ENCODE data around the gene TTBK1. TPM values are rescaled to one million over a fixed set of nuclear protein-coding genes. Genes with fewer than 3 reads are reported as not detected.

The TTBK1 gene
- total and polyA plus RNA-seq, 2 donors (not counting 1 experiment from before 2014, with no cell fraction given), result 0.07 TPM; not detected in 1

DNA sequence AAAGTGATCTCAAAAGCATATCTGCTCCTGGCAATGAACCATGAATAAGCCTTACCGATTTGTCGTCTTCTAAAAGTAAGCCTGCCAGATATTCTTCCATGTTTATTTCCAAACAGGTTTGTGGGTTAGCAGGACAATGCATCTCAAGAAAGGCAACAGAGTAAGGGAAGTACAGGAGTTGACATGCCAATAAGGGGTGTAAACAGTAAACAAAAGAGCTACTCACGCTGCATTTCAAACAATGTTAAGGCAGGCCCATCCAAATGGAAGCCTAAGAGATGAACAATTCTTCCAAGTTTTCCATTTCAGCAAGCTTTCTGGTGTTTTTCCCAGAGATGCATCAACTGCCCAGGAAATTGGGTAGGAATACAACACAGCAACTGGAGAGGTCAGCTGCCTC, 93.1 kb downstream of the TTBK1 start:
- Mint-ChIP-seq H3K9me3 (ENCODE audit: insufficient read depth) (no peaks in the 10 kb centered on the region), H3K27ac (no peak overlapping the region), H3K4me1 (peaks cover 49% of the 10 kb centered on the region), H3K27me3 (no peaks in the 10 kb centered on the region), H3K4me3 (no peak overlapping the region)
- Histone ChIP-seq H3K4me3 (ENCODE audit: control extremely low read depth in 1 of 5, extremely low read depth in 1 of 5, insufficient read depth in 1 of 5, low read depth in 2 of 5, low read length in 4 of 5) (no peak overlapping the region), H3K27me3 (replicated peaks in 1 of 4; ENCODE audit: control extremely low read depth in 1 of 4, control insufficient read depth in 3 of 4, insufficient read depth in 4 of 4, low read length in 3 of 4) (no peaks in the 10 kb centered on the region), H3K79me2 (ENCODE audit: control insufficient read depth, insufficient read depth, low read length) (peaks cover 4% of the 10 kb centered on the region), H3K36me3 (replicated peaks in 1 of 2; ENCODE audit: control extremely low read depth in 1 of 2, control insufficient read depth in 1 of 2, extremely low read depth in 1 of 2, insufficient read depth in 2 of 2, low read length in 1 of 2) (peaks cover 7 to 53% of the 10 kb centered on the region in 2 experiments), H3K4me1 (ENCODE audit: control insufficient read depth in 2 of 2, insufficient read depth in 2 of 2, low read length in 2 of 2) (peaks cover 29 to 31% of the 10 kb centered on the region in 2 donors), H3K9ac (ENCODE audit: low read length) (no peak overlapping the region), H3K27ac (ENCODE audit: low read length in 2 of 2) (no peak overlapping the region), H4K20me1 (ENCODE audit: control insufficient read depth, insufficient read depth, low read length, poor library complexity, severe bottlenecking) (peaks cover 14% of the 10 kb centered on the region), H3K9me3 (ENCODE audit: control extremely low read depth in 1 of 3, control insufficient read depth in 2 of 3, insufficient read depth in 1 of 3, low read length in 2 of 3) (no peaks in the 10 kb centered on the region), H2AFZ (ENCODE audit: insufficient read depth, low read depth, low read length, poor library complexity, severe bottlenecking) (no peak overlapping the region), H3K4me2 (replicated peaks; ENCODE audit: low read depth, low read length, poor library complexity, severe bottlenecking) (no peak overlapping the region)
- 100% methylated on average over 2 of the region's 3 CpGs for WGBS (ENCODE audit: insufficient coverage)
- ATAC-seq (ENCODE audit: low read depth) (no peak), DNase-seq (no peak)
- CTCF ChIA-PET, result interaction anchor here (0.5 to 4.8 kb wide), 6 partner anchors 28 to 89 kb away, joined by 3 to 37 read pairs (median 4); partner anchors contain the start of gene CRIP3
- intact Hi-C loops (cut with micrococcal nuclease), result no loop called here
- POLR2A ChIA-PET, result no interaction called here
- no peak for TF ChIP-seq EZH2 (IDR thresholded peaks at IDR 0.05; ENCODE audit: borderline replicate concordance, insufficient read depth, low read depth, low read length, poor library complexity, severe bottlenecking)
- TF ChIP-seq, protein P1, sequence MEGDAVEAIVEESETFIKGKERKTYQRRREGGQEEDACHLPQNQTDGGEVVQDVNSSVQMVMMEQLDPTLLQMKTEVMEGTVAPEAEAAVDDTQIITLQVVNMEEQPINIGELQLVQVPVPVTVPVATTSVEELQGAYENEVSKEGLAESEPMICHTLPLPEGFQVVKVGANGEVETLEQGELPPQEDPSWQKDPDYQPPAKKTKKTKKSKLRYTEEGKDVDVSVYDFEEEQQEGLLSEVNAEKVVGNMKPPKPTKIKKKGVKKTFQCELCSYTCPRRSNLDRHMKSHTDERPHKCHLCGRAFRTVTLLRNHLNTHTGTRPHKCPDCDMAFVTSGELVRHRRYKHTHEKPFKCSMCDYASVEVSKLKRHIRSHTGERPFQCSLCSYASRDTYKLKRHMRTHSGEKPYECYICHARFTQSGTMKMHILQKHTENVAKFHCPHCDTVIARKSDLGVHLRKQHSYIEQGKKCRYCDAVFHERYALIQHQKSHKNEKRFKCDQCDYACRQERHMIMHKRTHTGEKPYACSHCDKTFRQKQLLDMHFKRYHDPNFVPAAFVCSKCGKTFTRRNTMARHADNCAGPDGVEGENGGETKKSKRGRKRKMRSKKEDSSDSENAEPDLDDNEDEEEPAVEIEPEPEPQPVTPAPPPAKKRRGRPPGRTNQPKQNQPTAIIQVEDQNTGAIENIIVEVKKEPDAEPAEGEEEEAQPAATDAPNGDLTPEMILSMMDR (IDR thresholded peaks at IDR 0.05), result no peak

Small RNA genes within 50 kb of the gene (small RNA-seq; reads per million reads assigned to genes)
- not detected for gene RPL12P47 (ENCODE audit: insufficient read length, low read depth, low replicate concordance)

Other genes starting within 250 kb of the TTBK1 start
- 32.5 and 35.7 TPM in 2 replicates for gene MEA1, start 229.5 kb upstream of the TTBK1 start, total RNA-seq
- gene MEA1, start 229.5 kb upstream of the TTBK1 start, polyA plus RNA-seq, result 25.6 and 36.7 TPM in 2 replicates
- 50.7 and 52.2 TPM in 2 replicates for gene KLHDC3, start 229.2 kb upstream of the TTBK1 start, total RNA-seq
- 35.4 and 47.4 TPM in 2 replicates for gene KLHDC3, start 229.2 kb upstream of the TTBK1 start, polyA plus RNA-seq
- 43.5 and 46.2 TPM in 2 replicates for gene RRP36, start 221.9 kb upstream of the TTBK1 start, total RNA-seq
- 18.5 and 22.8 TPM in 2 replicates for gene RRP36, start 221.9 kb upstream of the TTBK1 start, polyA plus RNA-seq
- gene CUL7, start 189.6 kb upstream of the TTBK1 start, total RNA-seq, result 21.4 and 22.7 TPM in 2 replicates
- 17.4 and 20.2 TPM in 2 replicates for gene CUL7, start 189.6 kb upstream of the TTBK1 start, polyA plus RNA-seq
- gene MRPL2, start 184.0 kb upstream of the TTBK1 start, total RNA-seq, result 43.8 and 45.6 TPM in 2 replicates
- gene MRPL2, start 184.0 kb upstream of the TTBK1 start, polyA plus RNA-seq, result 42.7 and 52.8 TPM in 2 replicates
- 52.7 and 61.9 TPM in 2 replicates for gene KLC4, start 183.8 kb upstream of the TTBK1 start, total RNA-seq
- gene KLC4, start 183.8 kb upstream of the TTBK1 start, polyA plus RNA-seq, result 30.6 and 33.0 TPM in 2 replicates
- gene PTK7, start 167.2 kb upstream of the TTBK1 start, total RNA-seq, result not detected in 2 replicates
- gene PTK7, start 167.2 kb upstream of the TTBK1 start, polyA plus RNA-seq, result 0.29 TPM in 1 of 2 replicates, not detected in the other
- 22.7 and 23.1 TPM in 2 replicates for gene SRF, start 72.2 kb upstream of the TTBK1 start, total RNA-seq
- gene SRF, start 72.2 kb upstream of the TTBK1 start, polyA plus RNA-seq, result 21.7 and 24.8 TPM in 2 replicates
- gene CUL9, start 61.3 kb upstream of the TTBK1 start, total RNA-seq, result 110 and 115 TPM in 2 replicates
- 98.0 and 129 TPM in 2 replicates for gene CUL9, start 61.3 kb upstream of the TTBK1 start, polyA plus RNA-seq
- 25.8 and 29.0 TPM in 2 replicates for gene DNPH1, start 14.0 kb upstream of the TTBK1 start, total RNA-seq
- gene DNPH1, start 14.0 kb upstream of the TTBK1 start, polyA plus RNA-seq, result 46.2 and 52.8 TPM in 2 replicates
- gene SLC22A7, start 54.8 kb downstream of the TTBK1 start, total RNA-seq, result not detected in 2 replicates
- gene SLC22A7, start 54.8 kb downstream of the TTBK1 start, polyA plus RNA-seq, result not detected in 2 replicates
- gene CRIP3, start 65.3 kb downstream of the TTBK1 start, total RNA-seq, result 25.8 and 27.9 TPM in 2 replicates
- 64.0 and 64.6 TPM in 2 replicates for gene CRIP3, start 65.3 kb downstream of the TTBK1 start, polyA plus RNA-seq
- gene ZNF318, start 126.2 kb downstream of the TTBK1 start, total RNA-seq, result 79.7 and 80.9 TPM in 2 replicates
- gene ZNF318, start 126.2 kb downstream of the TTBK1 start, polyA plus RNA-seq, result 91.8 and 113 TPM in 2 replicates
- gene ABCC10, start 184.1 kb downstream of the TTBK1 start, total RNA-seq, result 71.5 and 84.2 TPM in 2 replicates
- gene ABCC10, start 184.1 kb downstream of the TTBK1 start, polyA plus RNA-seq, result 31.4 and 39.5 TPM in 2 replicates
- gene DLK2, start 212.1 kb downstream of the TTBK1 start, total RNA-seq, result 0.58 TPM in 1 of 2 replicates, not detected in the other
- gene DLK2, start 212.1 kb downstream of the TTBK1 start, polyA plus RNA-seq, result 0.20 and 0.34 TPM in 2 replicates
- gene TJAP1, start 234.1 kb downstream of the TTBK1 start, total RNA-seq, result 57.1 and 59.1 TPM in 2 replicates
- 70.7 and 79.3 TPM in 2 replicates for gene TJAP1, start 234.1 kb downstream of the TTBK1 start, polyA plus RNA-seq

Data from B cell (primary cell).